Chondrocyte (in vitro differentiated cells): ENCODE measurements around the gene SP4. TPM values are rescaled to one million over a fixed set of nuclear protein-coding genes. Genes with fewer than 3 reads are reported as not detected.
A peak's percentile ranks its signal among the peaks of the same experiment; 100 is the strongest.

Experiments used
- DNase-seq: peaks from one replicate; pipeline ENCODE4 v3.0.0; 2021; ENCODE audit warnings: mixed read lengths, low spot score
- H3K27ac Mint-ChIP-seq: one replicate; pipeline ENCODE4 v1.8.0; 2021; ENCODE audit warnings: mild to moderate bottlenecking, moderate library complexity, mixed read lengths; ENCODE audit not compliant: unreplicated experiment
- H3K27me3 Mint-ChIP-seq: 2 replicates; pipeline ENCODE4 v1.8.0; 2021; ENCODE audit warnings: low read depth, mixed read lengths
- H3K36me3 Mint-ChIP-seq: 2 replicates; pipeline ENCODE4 v1.8.0; 2021; ENCODE audit warnings: low read depth, mixed read lengths
- H3K4me1 Mint-ChIP-seq: 2 replicates; pipeline ENCODE4 v1.8.0; 2021; ENCODE audit warnings: low read depth, mild to moderate bottlenecking, mixed read lengths
- H3K4me3 Mint-ChIP-seq: one replicate; pipeline ENCODE4 v1.8.0; 2021; ENCODE audit warnings: mild to moderate bottlenecking, moderate library complexity, mixed read lengths; ENCODE audit not compliant: unreplicated experiment
- H3K9me3 Mint-ChIP-seq: 2 replicates; pipeline ENCODE4 v1.8.0; 2021; ENCODE audit warnings: low read depth, mixed read lengths
- CTCF ChIP-seq: fragments of 200-600 bp; sonication (generic); IDR thresholded peaks from 2 replicates; pipeline ENCODE4 v1.5.0; 2021; ENCODE audit warnings: antibody characterized with exemption, mild to moderate bottlenecking, moderate library complexity
- total RNA-seq: library from RNA; stranded (reverse); gene quantifications from 3 replicates; pipeline ENCODE4 v1.2.1, GENCODE V29; 2021

Gene SP4
- total RNA-seq, 1 donor from 2014 or later: 5.7 TPM

DNA sequence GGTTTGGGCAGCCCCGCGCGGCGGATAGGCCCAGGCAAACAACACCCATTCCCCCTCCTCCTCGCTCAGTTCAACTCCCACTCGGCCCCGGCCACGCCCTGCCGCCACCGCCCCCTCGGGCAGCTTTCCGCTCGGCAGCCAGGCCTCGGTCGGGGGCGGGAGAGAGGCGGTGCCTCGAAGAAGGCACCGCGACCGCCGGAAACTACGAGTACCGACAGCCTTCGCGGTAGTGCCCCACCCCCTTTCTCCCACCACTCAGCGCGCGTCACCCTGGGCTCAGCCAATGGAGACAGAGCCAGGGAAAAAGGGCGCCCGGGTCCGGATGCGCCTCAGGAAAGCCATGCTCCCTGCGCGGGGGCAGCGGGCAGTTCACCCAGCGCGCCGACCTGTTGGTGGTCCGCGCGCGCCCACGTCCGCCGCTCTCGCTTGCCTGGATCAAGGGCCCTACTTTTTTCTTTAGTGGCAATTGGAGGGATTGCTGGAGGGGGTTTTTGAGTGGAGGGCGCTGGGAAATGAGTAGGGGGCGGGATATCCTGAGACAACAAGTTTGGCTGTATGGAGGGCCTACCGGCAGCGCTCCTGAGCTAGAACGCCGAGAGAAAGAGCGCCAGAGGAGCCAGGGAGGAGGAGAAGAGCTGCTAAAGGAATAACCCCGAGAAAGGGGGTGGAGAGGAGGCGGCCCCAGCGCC is 557 bp upstream of the SP4 start:
- TF ChIP-seq CTCF: peak; percentile 46
- peak overlapping the region; percentile 99 for H3K27ac Mint-ChIP-seq
- H3K36me3 Mint-ChIP-seq: no peaks in the 10 kb centered on the region
- peak overlapping the region; percentile 99 for H3K4me3 Mint-ChIP-seq
- peak; percentile 99 for DNase-seq
- H3K27me3 Mint-ChIP-seq: no peaks in the 10 kb centered on the region
- H3K9me3 Mint-ChIP-seq: no peaks in the 10 kb centered on the region
- H3K4me1 Mint-ChIP-seq: peaks cover 18% of the 10 kb centered on the region

DNA sequence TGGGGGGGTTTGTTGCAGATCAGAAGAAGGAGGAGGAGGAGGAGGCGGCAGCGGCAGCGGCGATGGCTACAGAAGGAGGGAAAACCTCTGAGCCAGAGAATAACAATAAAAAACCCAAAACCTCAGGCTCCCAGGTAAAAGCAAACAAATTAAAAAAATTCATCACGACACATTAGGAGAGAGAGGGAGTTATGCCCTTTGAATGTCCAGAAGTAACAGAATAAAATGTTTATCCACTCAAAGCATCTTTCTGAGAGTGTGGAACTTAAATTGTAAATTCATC is 717 bp downstream of the SP4 start:
- Mint-ChIP-seq H3K27me3 (no peaks in the 10 kb centered on the region), H3K9me3 (no peaks in the 10 kb centered on the region), H3K27ac (peak overlapping the region; percentile 98), H3K4me3 (peak overlapping the region; percentile 99), H3K36me3 (no peaks in the 10 kb centered on the region), H3K4me1 (peaks cover 18% of the 10 kb centered on the region)
- TF ChIP-seq CTCF: no peak
- DNase-seq: no peak

DNA sequence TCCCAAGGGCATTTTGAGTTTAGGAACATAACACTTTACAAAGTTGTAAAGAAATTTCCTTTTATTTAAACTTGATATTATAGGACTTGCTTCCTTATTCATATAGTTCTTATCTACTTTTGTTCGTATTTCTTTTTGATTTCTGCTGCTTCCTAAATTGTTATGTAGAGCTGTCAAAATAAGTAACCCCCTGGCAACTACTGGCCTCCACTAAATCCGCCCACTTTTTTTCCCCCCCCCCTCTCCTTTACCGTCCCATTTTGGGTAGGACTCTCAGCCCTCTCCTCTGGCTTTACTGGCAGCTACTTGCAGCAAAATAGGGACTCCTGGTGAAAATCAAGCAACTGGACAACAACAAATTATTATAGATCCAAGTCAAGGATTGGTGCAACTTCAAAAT is 1.1 kb downstream of the SP4 start:
- no peaks in the 10 kb centered on the region for H3K9me3 Mint-ChIP-seq
- H3K4me3 Mint-ChIP-seq: peak overlapping the region; percentile 99
- no peaks in the 10 kb centered on the region for H3K27me3 Mint-ChIP-seq
- no peak for DNase-seq
- TF ChIP-seq CTCF: no peak
- H3K4me1 Mint-ChIP-seq: peaks cover 18% of the 10 kb centered on the region
- H3K27ac Mint-ChIP-seq: no peak overlapping the region
- no peaks in the 10 kb centered on the region for H3K36me3 Mint-ChIP-seq

- no peaks in the 10 kb centered on the region for H3K36me3 Mint-ChIP-seq
Measured at GRCh38 chr7:21429786-21430574, 2.1 kb downstream of the SP4 start.

GRCh38 chr7:21430575-21430954 is 2.7 kb downstream of the SP4 start:
- peaks cover 18% of the 10 kb centered on the region for H3K4me1 Mint-ChIP-seq
- no peaks in the 10 kb centered on the region for H3K36me3 Mint-ChIP-seq
- no peaks in the 10 kb centered on the region for H3K27me3 Mint-ChIP-seq
- TF ChIP-seq CTCF: no peak
- no peaks in the 10 kb centered on the region for H3K9me3 Mint-ChIP-seq
- H3K4me3 Mint-ChIP-seq: no peak overlapping the region
- no peak overlapping the region for H3K27ac Mint-ChIP-seq
- DNase-seq: no peak

More at GRCh38 chr7:21429786-21430574, 2.1 kb downstream of the SP4 start:
- TF ChIP-seq CTCF: no peak
- Mint-ChIP-seq H3K27ac (no peak overlapping the region), H3K4me3 (no peak overlapping the region), H3K9me3 (no peaks in the 10 kb centered on the region), H3K4me1 (peaks cover 18% of the 10 kb centered on the region), H3K27me3 (no peaks in the 10 kb centered on the region)
- DNase-seq: no peak
